Measurements from ENCODE around the gene MRPS25.

- TF ChIP-seq EZH2 (IDR thresholded peaks at IDR 0.05; ENCODE audit: insufficient read depth, poor library complexity, severe bottlenecking) = no peak
- no peak for TF ChIP-seq EZH2phosphoT487 (IDR thresholded peaks at IDR 0.05; ENCODE audit: insufficient read depth, low read depth)
These were observed 748 bp downstream of the MRPS25 start for GRCh38 chr3:15064299-15064834.
